K562 (cell line): ENCODE results near the gene NUP98. TPM values are rescaled to one million over a fixed set of nuclear protein-coding genes. Genes with fewer than 3 reads are reported as not detected.
A peak's percentile ranks its signal among the peaks of the same experiment; 100 is the strongest.
"Not testable (repeated sequence)": the region's sequence is repeated elsewhere in the genome, so short reads cannot be mapped to it uniquely, and the experiment has no call there.

Experiments used
- ATAC-seq: fragments of 200-7000 bp; cut with Tn5 transposase; 3 replicates; pipeline ENCODE4 v1.9.1; 2020; ENCODE audit warnings: moderate library complexity
- BruUV-seq: library from RNA; stranded (reverse); fragments of 400-500 nt; replicated peaks from 2 replicates; lab custom pipeline; 2021; lab: Mats Ljungman, UMichigan
- CTCF ChIA-PET: fragments of 300-600 bp; formaldehyde crosslinking; extraction: SDS; loops from one replicate; lab custom pipeline; 2021; ENCODE audit warnings: low intra/inter-chr PET ratio; lab: Yijun Ruan, JAX
- POLR2A ChIA-PET: fragments of 300-600, 350-650 bp; sonication (Branson Sonifier 250); formaldehyde crosslinking; extraction: SDS; loops from one replicate; lab custom pipeline; 2021; ENCODE audit warnings: antibody characterized with exemption, inconsistent platforms; lab: Yijun Ruan, JAX
- DNase-seq, 4 experiments: peaks; one replicate each; pipeline versions ENCODE4 v3.0.0 to v3.0.0-alpha.2; 2011 to 2018; ENCODE audit warnings: low spot score in 3 of 4, mixed read lengths in 3 of 4; ENCODE audit errors: extremely low read depth in 1 of 4
- FAIRE-seq: peaks from 2 replicates; lab custom pipeline; 2011; peaks lifted over from hg19 to GRCh38; lab: Jason Lieb, UNC
- H2AFZ ChIP-seq: 2 replicates; pipeline ENCODE4 v1.6.0; 2011; ENCODE audit warnings: low read depth, low read length, control low read depth, inconsistent platforms
- H3K27ac ChIP-seq: fragments of 200-600 bp; 3 replicates; pipeline ENCODE4 v1.8.0; 2011; ENCODE audit warnings: low read depth, mild to moderate bottlenecking, control low read depth, inconsistent platforms, low read length, moderate library complexity, mixed read lengths; ENCODE audit errors: extremely low read depth
- H3K27me3 ChIP-seq, 2 experiments: fragments of 300-600 bp in 1 of 2; 2 replicates in 1 of 2; 3 replicates in 1 of 2; pipeline versions ENCODE4 v1.6.0 to v1.8.0; 2011; ENCODE audit warnings: inconsistent platforms in 2 of 2, low read length in 2 of 2, mild to moderate bottlenecking in 1 of 2, mixed read lengths in 1 of 2, moderate library complexity in 1 of 2; ENCODE audit not compliant: control insufficient read depth in 2 of 2, insufficient read depth in 2 of 2
- H3K36me3 ChIP-seq: fragments of 300-600 bp; 3 replicates; pipeline ENCODE4 v1.8.0; 2011; ENCODE audit warnings: mild to moderate bottlenecking, low read length, inconsistent platforms; ENCODE audit not compliant: control insufficient read depth, insufficient read depth
- H3K4me1 ChIP-seq, 2 experiments: fragments of 200-600 bp in 1 of 2; replicated peaks in 1 of 2; 2 replicates in 1 of 2; 3 replicates in 1 of 2; pipeline versions ENCODE4 v1.5.1 to v1.8.0; 2011; ENCODE audit warnings: inconsistent platforms in 2 of 2, low read length in 2 of 2, mild to moderate bottlenecking in 1 of 2, mixed read lengths in 1 of 2, moderate library complexity in 1 of 2; ENCODE audit not compliant: control insufficient read depth in 2 of 2, insufficient read depth in 2 of 2
- H3K4me2 ChIP-seq: 2 replicates; pipeline ENCODE4 v1.6.1; 2011; ENCODE audit warnings: low read length, control low read depth, inconsistent platforms, mixed read lengths; ENCODE audit not compliant: insufficient read depth
- H3K4me3 ChIP-seq: fragments of 200-600 bp; sonication (generic), shearing (Covaris generic); 2 replicates; pipeline ENCODE4 v1.5.1; 2016; ENCODE audit warnings: control low read depth, inconsistent platforms
- H3K79me2 ChIP-seq: fragments of 200-600 bp; 3 replicates; pipeline ENCODE4 v1.8.0; 2011; ENCODE audit warnings: low read length, inconsistent platforms; ENCODE audit not compliant: control insufficient read depth, insufficient read depth
- H3K9ac ChIP-seq, 2 experiments: 2 replicates each; pipeline versions ENCODE4 v1.6.0 to v1.6.1; 2011; ENCODE audit warnings: low read depth in 2 of 2, low read length in 2 of 2, control low read depth in 1 of 2, inconsistent platforms in 1 of 2, mild to moderate bottlenecking in 1 of 2, mixed read lengths in 1 of 2; ENCODE audit not compliant: insufficient read depth in 1 of 2
- H3K9me1 ChIP-seq: one replicate; pipeline ENCODE4 v1.6.0; 2011; ENCODE audit warnings: inconsistent platforms, mild to moderate bottlenecking, low read length, moderate library complexity; ENCODE audit not compliant: control insufficient read depth, insufficient read depth
- H3K9me3 ChIP-seq: replicated peaks from 2 replicates; pipeline ENCODE4 v1.5.1; 2011; ENCODE audit warnings: low read depth, low read length, inconsistent platforms; ENCODE audit not compliant: control insufficient read depth, insufficient read depth
- H4K20me1 ChIP-seq: replicated peaks from 2 replicates; pipeline ENCODE4 v1.6.1; 2011; ENCODE audit warnings: low read length, inconsistent platforms, mixed read lengths; ENCODE audit not compliant: control insufficient read depth, insufficient read depth
- CTBP1 ChIP-seq: fragments of 450-650 bp; IDR thresholded peaks from 2 replicates; pipeline ENCODE4 v1.6.1; 2016; ENCODE audit warnings: borderline replicate concordance
- HDAC1 ChIP-seq, 2 experiments: fragments of 450-650 bp; IDR thresholded peaks; 2 replicates each; pipeline ENCODE4 v1.6.1; 2016 to 2017; ENCODE audit warnings: inconsistent platforms in 1 of 2, mild to moderate bottlenecking in 1 of 2, moderate library complexity in 1 of 2
- NCOR1 ChIP-seq: fragments of 450-650 bp; IDR thresholded peaks from 2 replicates; pipeline ENCODE4 v1.6.1; 2016; ENCODE audit warnings: mild to moderate bottlenecking, moderate library complexity
- TAL1 ChIP-seq: fragments of 450-650 bp; IDR thresholded peaks from 2 replicates; pipeline ENCODE4 v1.6.1; 2016; ENCODE audit warnings: mild to moderate bottlenecking
- WGBS: fragments of 100-300 bp; shearing (Covaris generic); methylation state at CpG from one replicate; pipeline ENCODE4 v1.1.6; 2016; ENCODE audit warnings: low coverage, mixed read lengths; ENCODE audit not compliant: insufficient coverage; ENCODE audit errors: missing lambda C conversion rate; 5-methylcytosine and 5-hydroxymethylcytosine counted together
- in situ Hi-C: fragments of 300-500 bp; cut with MboI; formaldehyde crosslinking; loops from 4 replicates; pipeline ENCODE4 v1.15.0; 2018; ENCODE audit warnings: inconsistent platforms, mixed read lengths
- intact Hi-C: fragments of 100-400 bp; cut with micrococcal nuclease; formaldehyde crosslinking; loops from 2 replicates; pipeline ENCODE4 v1.14.2; 2022
- polyA plus RNA-seq, 8 experiments: library from polyadenylated mRNA; depleted of rRNA in 4 of 8; stranded (reverse) in 5 of 8; unstranded in 3 of 8; fragments of >200 nt; fragmentation: Nextera tagmentation in 2 of 8; fragmentation: Illumina TruSeq in 1 of 8; extraction: Ambion mirVana in 2 of 8; extraction: Trizol in 1 of 8; gene quantifications; 2 replicates each; pipeline versions ENCODE4 v1.2.1 to v1.2.3, GENCODE V29; 2011 to 2014; ENCODE audit warnings: inconsistent platforms in 1 of 8, missing spikeins in 1 of 8
- total RNA-seq, 7 experiments: library from RNA; depleted of rRNA in 6 of 7; stranded (reverse); fragments of >200 nt in 6 of 7; fragmentation: Illumina TruSeq in 2 of 7; extraction: Trizol in 2 of 7; gene quantifications; 2 replicates each; pipeline versions ENCODE4 v1.2.1 to v1.2.3, GENCODE V29; 2011 to 2021; ENCODE audit warnings: low replicate concordance in 1 of 7
- TF ChIP-seq, protein P1 (sequence below): fragments of 450-650 bp; IDR thresholded peaks from 2 replicates; pipeline ENCODE4 v1.6.1; 2016; ENCODE audit warnings: mild to moderate bottlenecking, moderate library complexity

NUP98 gene
- total and polyA plus RNA-seq, 9 of the 15 experiments (the other 6 are each of a cell fraction or from before 2014, with no cell fraction given), result 45.1 to 196 (median 130) TPM

DNA sequence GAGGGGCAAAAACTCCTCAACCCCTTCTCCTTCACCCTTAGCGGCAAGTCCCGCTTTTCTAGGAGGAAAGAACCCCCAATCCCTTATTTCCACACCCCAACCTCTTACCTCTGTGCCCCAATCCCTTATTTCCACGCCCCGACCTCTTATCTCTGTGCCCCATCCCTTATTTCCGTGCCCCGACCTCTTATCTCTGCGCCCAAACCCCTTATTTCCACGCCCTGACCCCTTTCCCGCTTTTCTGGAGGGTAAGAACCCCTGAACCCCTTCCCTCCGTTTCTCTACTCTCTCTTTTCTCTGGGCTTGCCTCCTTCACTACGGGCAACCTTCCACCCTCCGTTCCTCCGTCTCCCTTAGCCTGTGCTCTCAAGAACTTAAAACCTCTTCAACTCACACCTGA is 148.5 kb downstream of the NUP98 start:
- WGBS, result 0% methylated on average over 13 of the region's 13 CpGs
- TF ChIP-seq, protein P1, sequence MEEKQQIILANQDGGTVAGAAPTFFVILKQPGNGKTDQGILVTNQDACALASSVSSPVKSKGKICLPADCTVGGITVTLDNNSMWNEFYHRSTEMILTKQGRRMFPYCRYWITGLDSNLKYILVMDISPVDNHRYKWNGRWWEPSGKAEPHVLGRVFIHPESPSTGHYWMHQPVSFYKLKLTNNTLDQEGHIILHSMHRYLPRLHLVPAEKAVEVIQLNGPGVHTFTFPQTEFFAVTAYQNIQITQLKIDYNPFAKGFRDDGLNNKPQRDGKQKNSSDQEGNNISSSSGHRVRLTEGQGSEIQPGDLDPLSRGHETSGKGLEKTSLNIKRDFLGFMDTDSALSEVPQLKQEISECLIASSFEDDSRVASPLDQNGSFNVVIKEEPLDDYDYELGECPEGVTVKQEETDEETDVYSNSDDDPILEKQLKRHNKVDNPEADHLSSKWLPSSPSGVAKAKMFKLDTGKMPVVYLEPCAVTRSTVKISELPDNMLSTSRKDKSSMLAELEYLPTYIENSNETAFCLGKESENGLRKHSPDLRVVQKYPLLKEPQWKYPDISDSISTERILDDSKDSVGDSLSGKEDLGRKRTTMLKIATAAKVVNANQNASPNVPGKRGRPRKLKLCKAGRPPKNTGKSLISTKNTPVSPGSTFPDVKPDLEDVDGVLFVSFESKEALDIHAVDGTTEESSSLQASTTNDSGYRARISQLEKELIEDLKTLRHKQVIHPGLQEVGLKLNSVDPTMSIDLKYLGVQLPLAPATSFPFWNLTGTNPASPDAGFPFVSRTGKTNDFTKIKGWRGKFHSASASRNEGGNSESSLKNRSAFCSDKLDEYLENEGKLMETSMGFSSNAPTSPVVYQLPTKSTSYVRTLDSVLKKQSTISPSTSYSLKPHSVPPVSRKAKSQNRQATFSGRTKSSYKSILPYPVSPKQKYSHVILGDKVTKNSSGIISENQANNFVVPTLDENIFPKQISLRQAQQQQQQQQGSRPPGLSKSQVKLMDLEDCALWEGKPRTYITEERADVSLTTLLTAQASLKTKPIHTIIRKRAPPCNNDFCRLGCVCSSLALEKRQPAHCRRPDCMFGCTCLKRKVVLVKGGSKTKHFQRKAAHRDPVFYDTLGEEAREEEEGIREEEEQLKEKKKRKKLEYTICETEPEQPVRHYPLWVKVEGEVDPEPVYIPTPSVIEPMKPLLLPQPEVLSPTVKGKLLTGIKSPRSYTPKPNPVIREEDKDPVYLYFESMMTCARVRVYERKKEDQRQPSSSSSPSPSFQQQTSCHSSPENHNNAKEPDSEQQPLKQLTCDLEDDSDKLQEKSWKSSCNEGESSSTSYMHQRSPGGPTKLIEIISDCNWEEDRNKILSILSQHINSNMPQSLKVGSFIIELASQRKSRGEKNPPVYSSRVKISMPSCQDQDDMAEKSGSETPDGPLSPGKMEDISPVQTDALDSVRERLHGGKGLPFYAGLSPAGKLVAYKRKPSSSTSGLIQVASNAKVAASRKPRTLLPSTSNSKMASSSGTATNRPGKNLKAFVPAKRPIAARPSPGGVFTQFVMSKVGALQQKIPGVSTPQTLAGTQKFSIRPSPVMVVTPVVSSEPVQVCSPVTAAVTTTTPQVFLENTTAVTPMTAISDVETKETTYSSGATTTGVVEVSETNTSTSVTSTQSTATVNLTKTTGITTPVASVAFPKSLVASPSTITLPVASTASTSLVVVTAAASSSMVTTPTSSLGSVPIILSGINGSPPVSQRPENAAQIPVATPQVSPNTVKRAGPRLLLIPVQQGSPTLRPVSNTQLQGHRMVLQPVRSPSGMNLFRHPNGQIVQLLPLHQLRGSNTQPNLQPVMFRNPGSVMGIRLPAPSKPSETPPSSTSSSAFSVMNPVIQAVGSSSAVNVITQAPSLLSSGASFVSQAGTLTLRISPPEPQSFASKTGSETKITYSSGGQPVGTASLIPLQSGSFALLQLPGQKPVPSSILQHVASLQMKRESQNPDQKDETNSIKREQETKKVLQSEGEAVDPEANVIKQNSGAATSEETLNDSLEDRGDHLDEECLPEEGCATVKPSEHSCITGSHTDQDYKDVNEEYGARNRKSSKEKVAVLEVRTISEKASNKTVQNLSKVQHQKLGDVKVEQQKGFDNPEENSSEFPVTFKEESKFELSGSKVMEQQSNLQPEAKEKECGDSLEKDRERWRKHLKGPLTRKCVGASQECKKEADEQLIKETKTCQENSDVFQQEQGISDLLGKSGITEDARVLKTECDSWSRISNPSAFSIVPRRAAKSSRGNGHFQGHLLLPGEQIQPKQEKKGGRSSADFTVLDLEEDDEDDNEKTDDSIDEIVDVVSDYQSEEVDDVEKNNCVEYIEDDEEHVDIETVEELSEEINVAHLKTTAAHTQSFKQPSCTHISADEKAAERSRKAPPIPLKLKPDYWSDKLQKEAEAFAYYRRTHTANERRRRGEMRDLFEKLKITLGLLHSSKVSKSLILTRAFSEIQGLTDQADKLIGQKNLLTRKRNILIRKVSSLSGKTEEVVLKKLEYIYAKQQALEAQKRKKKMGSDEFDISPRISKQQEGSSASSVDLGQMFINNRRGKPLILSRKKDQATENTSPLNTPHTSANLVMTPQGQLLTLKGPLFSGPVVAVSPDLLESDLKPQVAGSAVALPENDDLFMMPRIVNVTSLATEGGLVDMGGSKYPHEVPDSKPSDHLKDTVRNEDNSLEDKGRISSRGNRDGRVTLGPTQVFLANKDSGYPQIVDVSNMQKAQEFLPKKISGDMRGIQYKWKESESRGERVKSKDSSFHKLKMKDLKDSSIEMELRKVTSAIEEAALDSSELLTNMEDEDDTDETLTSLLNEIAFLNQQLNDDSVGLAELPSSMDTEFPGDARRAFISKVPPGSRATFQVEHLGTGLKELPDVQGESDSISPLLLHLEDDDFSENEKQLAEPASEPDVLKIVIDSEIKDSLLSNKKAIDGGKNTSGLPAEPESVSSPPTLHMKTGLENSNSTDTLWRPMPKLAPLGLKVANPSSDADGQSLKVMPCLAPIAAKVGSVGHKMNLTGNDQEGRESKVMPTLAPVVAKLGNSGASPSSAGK, result peak; percentile 4; the same call in 1 of the 2 replicates
- TF ChIP-seq TAL1, result peak; percentile 56
- 0 out of 2 replicates have a peak, but pooled peaks have one; percentile 31 for TF ChIP-seq NCOR1
- 0 out of 2 replicates have a peak, but pooled peaks have one; percentile 15 for TF ChIP-seq CTBP1
- TF ChIP-seq HDAC1 (IDR thresholded peaks at IDR 0.05), result 0 out of 4 replicates have a peak, but pooled peaks of 1 of the 2 experiments have one; percentile 21

More for the DNA sequence above, 148.5 kb downstream of the NUP98 start:
- peak overlapping the region; percentile 72; the same call in 1 of the 2 replicates for H2AFZ ChIP-seq
- H3K36me3 ChIP-seq, H3K79me2 ChIP-seq, CTCF ChIA-PET, DNase-seq, POLR2A ChIA-PET, intact Hi-C loops, BruUV-seq, H4K20me1 ChIP-seq, H3K27ac ChIP-seq, FAIRE-seq, H3K27me3 ChIP-seq, ATAC-seq, H3K4me3 ChIP-seq, H3K9me1 ChIP-seq, H3K9me3 ChIP-seq: not testable (repeated sequence)
- peak overlapping the region in 1 of 2 experiments; percentile 61; a peak in 1 of 4 replicates for H3K9ac ChIP-seq
- peak overlapping the region; percentile 70 for H3K4me2 ChIP-seq
- in situ Hi-C loops, result loop anchor here (5.0 kb wide), 1 partner anchor 1513 kb away; no protein-coding TSS in a partner anchor
- H3K4me1 ChIP-seq, result peaks cover 7 to 14% of the 10 kb centered on the region in 2 experiments; a peak in 4 of 5 replicates
